T follicular helper cell (primary cell): ENCODE results near the gene RASIP1.
"Not testable (repeated sequence)": the region's sequence is repeated elsewhere in the genome, so short reads cannot be mapped to it uniquely, and the experiment has no call there.

Experiments
- DNase-seq: peaks from one replicate; pipeline ENCODE4 v3.0.0-alpha.2; 2020; ENCODE audit warnings: low read depth
- total RNA-seq, 2 experiments: gene quantifications; one replicate each; lab custom pipeline; 2026; lab: John Stamatoyannopoulos, UW

Gene RASIP1
- total RNA-seq, result 0.06 to 0.09 reads per million in 2 experiments

GRCh38 chr19:48740164-48740972 is at the start of gene RASIP1:
Gene RASIP1, minus strand, starts transcription at chr19:48740610. Its CDS starts 328 bp downstream, at chr19:48740282.
- no peak for DNase-seq

GRCh38 chr19:48787331-48787730 is 46.9 kb upstream of the RASIP1 start:
- DNase-seq, result not testable (repeated sequence)

GRCh38 chr19:48786422-48786821 is 46.0 kb upstream of the RASIP1 start:
- not testable (repeated sequence) for DNase-seq

GRCh38 chr19:48784527-48784926 is 44.1 kb upstream of the RASIP1 start:
- DNase-seq, result no peak

- DNase-seq, result no peak
Measured at GRCh38 chr19:48780631-48781391, 40.4 kb upstream of the RASIP1 start.

- no peak for DNase-seq
Measured at GRCh38 chr19:48779636-48780035, 39.2 kb upstream of the RASIP1 start.

GRCh38 chr19:48777720-48778119 is 37.3 kb upstream of the RASIP1 start:
- DNase-seq, result no peak

- DNase-seq, result no peak
Measured at GRCh38 chr19:48777139-48777538, 36.7 kb upstream of the RASIP1 start.

GRCh38 chr19:48772503-48772953 is 32.1 kb upstream of the RASIP1 start:
- DNase-seq, result no peak

- no peak for DNase-seq
Measured at GRCh38 chr19:48770734-48771472, 30.5 kb upstream of the RASIP1 start.

- no peak for DNase-seq
Measured at GRCh38 chr19:48770266-48770665, 29.9 kb upstream of the RASIP1 start.

GRCh38 chr19:48768994-48769713 is 28.7 kb upstream of the RASIP1 start:
- no peak for DNase-seq

GRCh38 chr19:48768171-48768753 is 27.9 kb upstream of the RASIP1 start:
- not testable (repeated sequence) for DNase-seq

GRCh38 chr19:48765816-48766215 is 25.4 kb upstream of the RASIP1 start:
- not testable (repeated sequence) for DNase-seq

GRCh38 chr19:48760504-48761205 is 20.2 kb upstream of the RASIP1 start:
- no peak for DNase-seq

- no peak for DNase-seq
Measured at GRCh38 chr19:48757741-48758144, 17.3 kb upstream of the RASIP1 start.

GRCh38 chr19:48757089-48757675 is 16.8 kb upstream of the RASIP1 start:
- DNase-seq, result no peak

GRCh38 chr19:48756686-48757085 is 16.3 kb upstream of the RASIP1 start:
- no peak for DNase-seq

GRCh38 chr19:48756212-48756611 is 15.8 kb upstream of the RASIP1 start:
- no peak for DNase-seq

- no peak for DNase-seq
Measured at GRCh38 chr19:48755787-48756186, 15.4 kb upstream of the RASIP1 start.
